HUES6 (cell line): ENCODE results near the gene ABHD2.

Source experiments
- H3K27ac ChIP-seq: 2 replicates; pipeline ENCODE4 v1.7.0; 2013; ENCODE audit warnings: low read depth, mild to moderate bottlenecking, low read length, inconsistent platforms
- H3K27me3 ChIP-seq: 2 replicates; pipeline ENCODE4 v1.6.1; 2013; ENCODE audit warnings: low read length; ENCODE audit not compliant: control insufficient read depth, insufficient read depth
- H3K36me3 ChIP-seq: 2 replicates; pipeline ENCODE4 v1.6.1; 2013; ENCODE audit warnings: low read length; ENCODE audit not compliant: control insufficient read depth, insufficient read depth
- H3K4me1 ChIP-seq: 2 replicates; pipeline ENCODE4 v1.6.1; 2013; ENCODE audit warnings: low read length; ENCODE audit not compliant: control insufficient read depth, insufficient read depth
- H3K4me3 ChIP-seq: 2 replicates; pipeline ENCODE4 v1.5.1; 2013; ENCODE audit warnings: low read depth, low read length
- H3K9ac ChIP-seq: one replicate; pipeline ENCODE4 v1.6.1; 2013; ENCODE audit warnings: mild to moderate bottlenecking, low read length
- H3K9me3 ChIP-seq: 2 replicates; pipeline ENCODE4 v1.6.1; 2013; ENCODE audit warnings: low read depth, low read length; ENCODE audit not compliant: control insufficient read depth, insufficient read depth

ABHD2 gene

DNA sequence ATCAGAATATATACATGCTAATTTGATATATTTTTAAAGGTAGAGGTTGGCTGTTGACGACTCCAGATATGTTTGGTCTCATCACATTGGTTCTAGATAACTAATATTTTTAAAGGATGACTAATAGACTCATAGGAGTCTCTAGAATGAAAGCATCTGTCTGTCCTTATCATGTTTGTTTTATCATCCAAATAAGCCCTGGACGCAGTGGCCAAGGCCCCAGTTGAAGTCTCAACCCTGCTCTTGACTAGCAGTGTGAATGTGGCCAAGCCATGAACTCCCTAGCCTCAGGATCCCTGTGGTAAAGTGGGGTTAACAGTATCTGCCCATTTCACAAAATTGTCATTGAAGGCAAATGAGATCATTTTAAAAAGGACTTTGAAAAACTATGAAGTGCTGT is 53.6 kb downstream of the ABHD2 start:
- Histone ChIP-seq H3K9ac (no peak overlapping the region), H3K9me3 (no peaks in the 10 kb centered on the region), H3K27ac (no peak overlapping the region), H3K36me3 (no peaks in the 10 kb centered on the region), H3K4me1 (peaks cover 7% of the 10 kb centered on the region; the same call in 1 of the 2 replicates), H3K4me3 (no peak overlapping the region), H3K27me3 (no peaks in the 10 kb centered on the region)

DNA sequence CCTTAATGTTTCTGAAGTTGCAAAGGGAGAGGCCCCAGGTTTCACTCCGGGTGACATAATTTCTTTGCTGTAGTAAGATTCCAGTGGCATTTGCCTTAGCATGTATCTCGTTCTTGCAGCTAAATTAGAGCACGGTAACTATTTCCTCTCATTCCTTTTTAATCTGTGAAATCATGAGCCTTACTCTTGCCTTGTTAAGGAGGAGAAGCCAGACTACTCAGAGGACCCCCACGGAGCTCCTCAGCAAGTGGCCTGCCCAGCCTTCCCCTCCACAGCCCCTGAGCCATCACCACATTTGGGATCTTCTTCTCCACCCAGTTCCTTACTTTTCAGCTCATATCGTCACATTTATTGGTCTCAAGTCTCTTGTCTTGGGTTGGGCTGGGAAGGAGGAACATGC is 54.2 kb downstream of the ABHD2 start:
- Histone ChIP-seq H3K27me3 (no peaks in the 10 kb centered on the region), H3K27ac (no peak overlapping the region), H3K9ac (no peak overlapping the region), H3K9me3 (no peaks in the 10 kb centered on the region), H3K4me3 (no peak overlapping the region), H3K4me1 (peaks cover 7% of the 10 kb centered on the region; the same call in 1 of the 2 replicates), H3K36me3 (no peaks in the 10 kb centered on the region)

DNA sequence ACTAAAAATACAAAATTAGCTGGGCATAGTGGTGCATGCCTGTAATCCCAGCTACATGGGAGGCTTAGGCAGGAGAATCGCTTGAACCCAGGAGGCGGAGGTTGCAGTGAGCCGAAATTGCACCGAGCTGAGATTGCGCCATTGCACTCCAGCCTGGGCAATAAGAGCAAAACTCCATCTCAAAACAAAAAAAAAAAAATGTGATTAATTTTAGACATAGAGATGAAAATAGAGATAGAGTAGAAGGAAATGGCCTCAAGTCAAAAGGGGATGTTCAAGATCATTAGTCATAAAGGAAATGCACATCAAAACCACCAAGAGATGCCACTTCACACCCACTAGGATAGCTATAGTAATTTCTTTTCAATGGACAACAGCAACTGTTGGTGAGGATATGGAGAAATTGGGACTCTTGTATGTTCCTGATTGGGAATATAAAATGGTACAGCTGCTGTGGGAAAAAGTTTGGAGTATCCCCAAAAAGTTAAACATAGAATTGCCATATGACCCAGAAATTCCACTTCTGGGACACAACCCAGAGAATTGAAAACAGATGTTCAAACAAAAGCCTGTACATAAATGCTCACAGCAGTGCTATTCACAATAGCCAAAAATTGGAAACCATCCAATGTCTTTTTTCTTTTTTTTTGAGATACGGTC is 55.4 kb downstream of the ABHD2 start:
- Histone ChIP-seq H3K27ac (no peak overlapping the region), H3K4me1 (peaks cover 7% of the 10 kb centered on the region; the same call in 1 of the 2 replicates), H3K36me3 (no peaks in the 10 kb centered on the region), H3K9ac (no peak overlapping the region), H3K27me3 (no peaks in the 10 kb centered on the region), H3K4me3 (no peak overlapping the region), H3K9me3 (no peaks in the 10 kb centered on the region)

DNA sequence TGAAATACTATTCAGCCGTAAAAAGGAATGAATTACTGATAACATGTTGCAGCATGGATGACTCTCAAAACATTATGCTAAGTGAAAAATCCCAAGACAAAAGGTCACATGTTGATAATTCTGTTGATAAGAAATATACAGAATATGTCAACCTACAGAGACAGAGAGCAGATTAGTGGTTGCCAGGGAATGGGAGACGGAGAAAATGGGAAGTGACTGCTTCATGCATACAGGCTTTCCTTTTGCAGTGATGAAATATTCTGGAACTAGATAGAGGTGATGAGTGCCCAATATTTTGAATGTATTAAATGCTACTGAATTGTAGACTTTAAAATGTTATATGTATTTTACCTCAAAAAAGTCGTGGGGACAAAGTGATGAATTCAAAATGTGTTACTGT is 56.2 kb downstream of the ABHD2 start:
- Histone ChIP-seq H3K9me3 (no peaks in the 10 kb centered on the region), H3K4me3 (no peak overlapping the region), H3K9ac (no peak overlapping the region), H3K36me3 (no peaks in the 10 kb centered on the region), H3K27ac (no peak overlapping the region), H3K4me1 (peaks cover 7% of the 10 kb centered on the region; the same call in 1 of the 2 replicates), H3K27me3 (no peaks in the 10 kb centered on the region)

DNA sequence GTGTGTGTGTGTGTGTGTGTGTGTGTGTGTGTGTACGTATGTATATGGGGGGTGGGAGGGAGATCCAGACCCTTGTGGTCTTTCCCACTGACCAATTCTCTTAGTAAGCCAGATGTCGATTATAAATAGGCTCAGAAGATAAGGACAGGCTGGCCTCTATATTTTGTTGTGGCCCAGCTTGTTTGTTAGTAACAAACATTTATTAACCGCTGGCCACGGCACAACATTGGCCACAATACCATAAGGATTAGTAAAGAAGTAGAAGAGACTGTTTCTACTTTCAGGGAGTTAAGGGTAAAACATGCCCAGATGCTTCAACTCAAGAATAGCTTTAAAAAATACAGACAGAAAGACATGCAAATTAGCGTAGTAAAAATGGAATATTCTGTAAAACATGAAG is 58.1 kb downstream of the ABHD2 start:
- no peak overlapping the region for H3K9ac ChIP-seq
- no peaks in the 10 kb centered on the region for H3K27me3 ChIP-seq
- H3K4me1 ChIP-seq = peaks cover 7% of the 10 kb centered on the region; the same call in 1 of the 2 replicates
- no peak overlapping the region for H3K27ac ChIP-seq
- H3K4me3 ChIP-seq = no peak overlapping the region
- no peaks in the 10 kb centered on the region for H3K36me3 ChIP-seq
- H3K9me3 ChIP-seq = no peaks in the 10 kb centered on the region

DNA sequence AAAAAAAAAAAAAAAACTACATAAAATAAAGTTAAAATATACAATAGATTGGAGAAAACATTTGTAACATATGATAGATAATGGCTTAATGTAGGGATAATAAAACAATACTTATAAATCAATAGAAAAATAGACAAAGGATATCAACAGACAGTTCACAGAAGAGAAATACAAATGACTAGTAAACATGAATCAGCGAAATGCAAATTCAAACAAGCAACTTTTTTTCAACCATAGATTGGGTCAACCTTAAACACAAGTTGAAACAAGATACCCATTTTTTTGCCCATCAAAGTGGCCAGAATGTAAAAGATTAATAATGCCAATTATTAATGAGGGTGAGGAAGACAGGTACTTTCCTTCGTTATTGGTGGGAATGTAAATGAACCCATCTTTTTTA is 59.9 kb downstream of the ABHD2 start:
- Histone ChIP-seq H3K36me3 (peaks cover 2% of the 10 kb centered on the region; the same call in 1 of the 2 replicates), H3K9ac (no peak overlapping the region), H3K4me3 (no peak overlapping the region), H3K4me1 (no peaks in the 10 kb centered on the region), H3K27ac (no peak overlapping the region), H3K9me3 (no peaks in the 10 kb centered on the region), H3K27me3 (no peaks in the 10 kb centered on the region)

DNA sequence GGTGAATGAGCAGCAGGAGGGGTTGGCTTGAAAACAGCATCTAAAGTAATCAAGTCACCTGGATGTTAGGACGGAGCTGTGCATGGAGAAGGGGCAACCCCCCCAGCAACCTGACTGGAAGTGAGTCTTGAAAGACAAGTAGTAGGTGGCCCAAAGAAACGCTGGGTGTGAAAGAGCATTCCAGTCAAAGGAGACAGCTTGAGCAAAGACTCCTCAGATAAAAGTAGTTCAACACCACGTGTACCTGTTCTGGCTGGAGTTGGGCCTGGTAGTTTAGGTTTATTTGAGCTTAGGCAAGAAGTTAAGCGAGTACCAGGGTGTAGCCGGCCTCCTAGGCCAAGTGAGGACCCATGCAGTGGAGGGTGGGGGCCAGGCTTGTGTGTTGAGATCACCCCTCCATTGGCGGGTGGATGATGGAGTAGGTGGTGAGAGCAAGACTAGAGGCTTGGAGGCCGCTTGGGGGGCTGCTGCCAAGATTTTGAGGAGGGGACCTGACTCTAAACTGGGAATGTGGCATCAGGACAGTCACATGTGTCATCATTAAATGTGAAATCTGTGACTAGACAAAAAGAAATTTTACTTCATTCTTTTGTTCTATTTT is 61.3 kb downstream of the ABHD2 start:
- H3K9ac ChIP-seq = no peak overlapping the region

DNA sequence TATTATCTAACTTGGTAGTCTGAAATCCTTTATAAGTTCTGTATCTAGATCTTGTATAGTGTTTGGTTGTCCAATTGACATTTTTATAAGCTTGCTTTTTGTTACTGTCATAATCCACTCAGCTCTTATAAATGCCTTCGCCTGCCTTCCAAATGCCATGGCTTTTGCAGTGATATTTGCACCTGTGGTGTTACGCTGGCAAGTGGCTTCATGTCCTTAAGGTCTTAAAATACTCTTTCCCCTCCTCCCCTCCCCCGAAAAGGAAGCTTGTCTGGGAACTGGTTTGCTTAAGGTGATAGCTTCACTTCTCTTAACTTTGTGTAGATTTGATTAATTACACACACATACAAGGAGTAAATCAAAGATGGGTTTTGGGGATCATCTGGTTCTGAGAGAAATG is 62.0 kb downstream of the ABHD2 start:
- Histone ChIP-seq H3K27ac (no peak overlapping the region), H3K36me3 (peaks cover 5% of the 10 kb centered on the region), H3K9me3 (no peaks in the 10 kb centered on the region), H3K4me3 (no peak overlapping the region), H3K27me3 (no peaks in the 10 kb centered on the region), H3K9ac (no peak overlapping the region), H3K4me1 (no peaks in the 10 kb centered on the region)

More for the DNA sequence above, 61.3 kb downstream of the ABHD2 start:
- Histone ChIP-seq H3K4me3 (no peak overlapping the region), H3K27ac (no peak overlapping the region), H3K36me3 (peaks cover 2% of the 10 kb centered on the region; the same call in 1 of the 2 replicates), H3K27me3 (no peaks in the 10 kb centered on the region), H3K9me3 (no peaks in the 10 kb centered on the region), H3K4me1 (no peaks in the 10 kb centered on the region)

DNA sequence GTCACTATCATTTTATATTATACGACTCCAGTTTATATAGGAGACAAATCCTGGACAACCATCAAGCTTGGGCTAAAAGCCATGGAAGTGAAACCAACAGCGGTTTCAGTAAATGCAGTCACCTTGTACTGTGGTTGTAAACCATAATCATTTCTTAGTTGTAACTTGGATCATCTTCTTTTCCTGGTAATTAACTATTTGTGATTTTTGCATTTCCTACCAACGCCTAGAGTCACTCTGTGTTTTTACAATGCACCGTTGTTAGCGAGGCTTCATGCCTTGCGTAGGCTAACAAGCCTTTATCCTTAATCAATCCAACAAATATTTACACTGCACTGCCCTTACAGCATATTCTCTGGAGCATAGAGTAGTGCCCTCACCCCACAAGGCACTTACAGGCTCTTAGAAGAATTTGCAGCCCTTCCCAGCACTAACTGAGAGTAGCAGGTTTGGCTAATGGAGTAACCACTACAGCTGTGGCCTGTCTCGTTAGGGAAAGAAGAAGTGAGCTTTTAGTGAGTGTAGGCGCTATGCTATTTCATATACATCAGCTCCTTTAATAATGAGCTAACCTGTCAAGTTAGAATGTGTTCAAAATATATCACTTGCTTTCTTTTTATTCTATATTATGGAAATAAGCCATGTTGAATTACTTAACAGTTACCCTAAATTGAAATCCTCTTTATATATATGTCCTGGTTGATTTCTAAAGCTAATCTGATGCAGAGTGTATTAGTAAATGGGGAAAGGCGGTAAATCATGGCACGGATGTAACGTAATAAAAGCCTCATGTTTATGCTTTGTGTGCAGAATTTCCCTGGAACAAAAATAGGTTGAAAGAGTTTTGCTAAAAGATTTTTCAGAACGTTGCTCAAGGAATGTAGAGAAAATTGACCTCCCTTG is 62.8 kb downstream of the ABHD2 start:
- no peaks in the 10 kb centered on the region for H3K9me3 ChIP-seq
- no peaks in the 10 kb centered on the region for H3K27me3 ChIP-seq
- H3K9ac ChIP-seq = no peak overlapping the region
- no peak overlapping the region for H3K27ac ChIP-seq
- no peak overlapping the region for H3K4me3 ChIP-seq
- peaks cover 9% of the 10 kb centered on the region for H3K36me3 ChIP-seq
- H3K4me1 ChIP-seq = no peaks in the 10 kb centered on the region

DNA sequence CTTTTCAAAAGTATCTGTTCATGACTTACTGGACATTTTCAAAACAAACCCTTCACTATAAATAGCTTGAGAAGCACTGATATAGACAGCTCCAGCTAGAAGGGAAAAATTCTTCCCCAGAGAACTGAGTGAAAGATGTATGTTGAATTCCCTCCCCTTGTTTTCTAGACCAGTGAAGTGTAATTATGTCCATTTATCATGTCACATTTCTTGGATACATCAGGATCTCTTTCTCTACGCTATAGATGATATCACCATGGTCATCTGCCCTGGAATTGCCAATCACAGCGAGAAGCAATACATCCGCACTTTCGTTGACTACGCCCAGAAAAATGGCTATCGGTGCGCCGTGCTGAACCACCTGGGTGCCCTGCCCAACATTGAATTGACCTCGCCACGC is 66.9 kb downstream of the ABHD2 start:
- Histone ChIP-seq H3K36me3 (peaks cover 9% of the 10 kb centered on the region), H3K27ac (no peak overlapping the region), H3K27me3 (no peaks in the 10 kb centered on the region), H3K9ac (no peak overlapping the region), H3K4me3 (no peak overlapping the region), H3K9me3 (no peaks in the 10 kb centered on the region), H3K4me1 (no peaks in the 10 kb centered on the region)

DNA sequence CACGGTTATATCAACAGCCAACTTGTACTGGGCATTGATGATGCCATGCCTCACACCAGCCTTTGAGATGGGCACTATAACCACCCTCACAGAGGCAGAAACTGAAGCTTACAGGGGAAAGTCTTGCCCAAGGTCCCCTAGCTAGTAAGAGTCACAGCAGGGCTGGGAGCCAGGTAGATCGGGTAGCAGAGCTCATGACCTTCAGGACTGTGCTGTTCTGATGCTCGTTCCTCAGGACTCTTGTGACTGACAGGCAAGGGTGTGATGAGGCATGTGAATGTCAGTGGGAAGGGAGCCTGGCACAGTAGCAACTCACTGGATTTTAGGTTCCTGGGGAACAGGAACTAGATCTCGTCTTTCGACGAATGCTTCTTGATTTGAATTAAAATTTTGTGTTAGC is 67.4 kb downstream of the ABHD2 start:
- Histone ChIP-seq H3K27ac (no peak overlapping the region), H3K27me3 (no peaks in the 10 kb centered on the region), H3K4me3 (no peak overlapping the region), H3K9ac (no peak overlapping the region), H3K36me3 (peaks cover 9% of the 10 kb centered on the region), H3K9me3 (no peaks in the 10 kb centered on the region), H3K4me1 (no peaks in the 10 kb centered on the region)
